Right lobe of liver (tissue), 4 donors: ENCODE measurements around the gene MYO9A.

Source experiments
- POLR2A ChIP-seq: fragments of 450-650 bp; IDR thresholded peaks from one replicate; pipeline ENCODE4 v1.6.1; 2017; ENCODE audit warnings: antibody characterized with exemption, mild to moderate bottlenecking
- TF ChIP-seq, protein P1 (sequence below), 4 donors: fragments of 200-600 bp in 3 of 4; fragments of 450-650 bp in 1 of 4; IDR thresholded peaks; one replicate each; pipeline versions ENCODE4 v1.5.1 to v1.8.0; 2016 to 2022; ENCODE audit warnings: antibody characterized with exemption in 4 of 4, mild to moderate bottlenecking in 2 of 4
- donor health status: DM: no; HTN: no; CAD: no.
- donor health status: DM: no; HTN: no; CAD: no.
- donor health status: DM: no; HTN: yes; CAD: no.

DNA sequence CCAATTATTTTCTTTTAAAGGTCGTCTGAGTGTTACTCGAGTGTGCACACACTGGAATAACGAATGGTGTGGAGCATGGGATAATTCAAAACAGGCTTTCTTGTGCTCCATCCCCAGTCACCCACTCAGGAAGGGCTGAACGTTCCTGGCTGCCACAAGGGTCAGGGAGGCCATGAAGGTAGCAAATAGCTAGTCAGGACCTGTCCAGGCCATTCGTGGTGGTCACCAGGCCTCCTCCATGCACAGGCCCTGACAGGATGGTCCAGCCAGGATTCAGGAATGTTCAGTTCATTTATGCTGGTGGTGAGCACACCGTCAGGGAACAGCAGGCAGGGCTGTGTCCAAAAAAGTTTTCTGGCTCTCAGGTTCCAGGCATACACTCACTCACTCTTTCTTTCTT is 319.3 kb downstream of the MYO9A start:
- TF ChIP-seq POLR2A: no peak
- TF ChIP-seq, protein P1, sequence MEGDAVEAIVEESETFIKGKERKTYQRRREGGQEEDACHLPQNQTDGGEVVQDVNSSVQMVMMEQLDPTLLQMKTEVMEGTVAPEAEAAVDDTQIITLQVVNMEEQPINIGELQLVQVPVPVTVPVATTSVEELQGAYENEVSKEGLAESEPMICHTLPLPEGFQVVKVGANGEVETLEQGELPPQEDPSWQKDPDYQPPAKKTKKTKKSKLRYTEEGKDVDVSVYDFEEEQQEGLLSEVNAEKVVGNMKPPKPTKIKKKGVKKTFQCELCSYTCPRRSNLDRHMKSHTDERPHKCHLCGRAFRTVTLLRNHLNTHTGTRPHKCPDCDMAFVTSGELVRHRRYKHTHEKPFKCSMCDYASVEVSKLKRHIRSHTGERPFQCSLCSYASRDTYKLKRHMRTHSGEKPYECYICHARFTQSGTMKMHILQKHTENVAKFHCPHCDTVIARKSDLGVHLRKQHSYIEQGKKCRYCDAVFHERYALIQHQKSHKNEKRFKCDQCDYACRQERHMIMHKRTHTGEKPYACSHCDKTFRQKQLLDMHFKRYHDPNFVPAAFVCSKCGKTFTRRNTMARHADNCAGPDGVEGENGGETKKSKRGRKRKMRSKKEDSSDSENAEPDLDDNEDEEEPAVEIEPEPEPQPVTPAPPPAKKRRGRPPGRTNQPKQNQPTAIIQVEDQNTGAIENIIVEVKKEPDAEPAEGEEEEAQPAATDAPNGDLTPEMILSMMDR (IDR thresholded peaks at IDR 0.05): no peak
